GM13977 (cell line): ENCODE data around the gene ABCA2.

Experiments
- DNase-seq: peaks from one replicate; pipeline ENCODE4 v3.0.0; 2012; ENCODE audit warnings: low spot score
- in situ Hi-C: fragments of 300-500 bp; cut with MboI; formaldehyde crosslinking; loops from one replicate; pipeline ENCODE4 v1.12.0; 2022; ENCODE audit warnings: low sequenced_read_pairs, low pct_unique_long_range_greater_than_20kb, mixed read lengths, inconsistent platforms; ENCODE audit not compliant: unreplicated experiment
- TF ChIP-seq, protein P1 (sequence below): IDR thresholded peaks from 2 replicates; pipeline ENCODE4 v1.5.1; 2012; ENCODE audit warnings: mild to moderate bottlenecking, control low read depth; ENCODE audit not compliant: insufficient read depth; ENCODE audit errors: extremely low read depth, missing control alignments

The ABCA2 gene

DNA sequence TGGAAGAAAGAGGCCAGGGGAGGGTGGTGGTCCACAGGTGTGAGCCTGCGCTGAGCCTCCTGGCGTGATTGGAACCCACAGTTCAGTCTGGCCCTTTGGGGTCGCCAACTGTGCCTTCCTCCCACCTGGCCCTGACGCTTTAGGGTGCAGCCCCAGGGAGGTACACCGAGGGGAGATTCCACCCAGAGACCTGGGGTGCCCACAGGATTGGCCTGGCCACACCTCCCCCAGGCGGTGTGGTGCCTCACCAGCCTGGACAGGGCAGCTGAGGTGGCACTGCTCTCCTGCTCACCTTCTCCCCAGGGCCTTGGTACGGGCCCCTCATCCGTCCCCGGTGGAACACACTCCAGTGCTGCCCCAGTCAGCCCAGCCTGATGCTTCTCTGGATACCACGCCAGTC is 30.7 kb downstream of the ABCA2 start:
- DNase-seq, result no peak
- in situ Hi-C loops, result no loop called here
- TF ChIP-seq, protein P1, sequence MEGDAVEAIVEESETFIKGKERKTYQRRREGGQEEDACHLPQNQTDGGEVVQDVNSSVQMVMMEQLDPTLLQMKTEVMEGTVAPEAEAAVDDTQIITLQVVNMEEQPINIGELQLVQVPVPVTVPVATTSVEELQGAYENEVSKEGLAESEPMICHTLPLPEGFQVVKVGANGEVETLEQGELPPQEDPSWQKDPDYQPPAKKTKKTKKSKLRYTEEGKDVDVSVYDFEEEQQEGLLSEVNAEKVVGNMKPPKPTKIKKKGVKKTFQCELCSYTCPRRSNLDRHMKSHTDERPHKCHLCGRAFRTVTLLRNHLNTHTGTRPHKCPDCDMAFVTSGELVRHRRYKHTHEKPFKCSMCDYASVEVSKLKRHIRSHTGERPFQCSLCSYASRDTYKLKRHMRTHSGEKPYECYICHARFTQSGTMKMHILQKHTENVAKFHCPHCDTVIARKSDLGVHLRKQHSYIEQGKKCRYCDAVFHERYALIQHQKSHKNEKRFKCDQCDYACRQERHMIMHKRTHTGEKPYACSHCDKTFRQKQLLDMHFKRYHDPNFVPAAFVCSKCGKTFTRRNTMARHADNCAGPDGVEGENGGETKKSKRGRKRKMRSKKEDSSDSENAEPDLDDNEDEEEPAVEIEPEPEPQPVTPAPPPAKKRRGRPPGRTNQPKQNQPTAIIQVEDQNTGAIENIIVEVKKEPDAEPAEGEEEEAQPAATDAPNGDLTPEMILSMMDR, result no peak

DNA sequence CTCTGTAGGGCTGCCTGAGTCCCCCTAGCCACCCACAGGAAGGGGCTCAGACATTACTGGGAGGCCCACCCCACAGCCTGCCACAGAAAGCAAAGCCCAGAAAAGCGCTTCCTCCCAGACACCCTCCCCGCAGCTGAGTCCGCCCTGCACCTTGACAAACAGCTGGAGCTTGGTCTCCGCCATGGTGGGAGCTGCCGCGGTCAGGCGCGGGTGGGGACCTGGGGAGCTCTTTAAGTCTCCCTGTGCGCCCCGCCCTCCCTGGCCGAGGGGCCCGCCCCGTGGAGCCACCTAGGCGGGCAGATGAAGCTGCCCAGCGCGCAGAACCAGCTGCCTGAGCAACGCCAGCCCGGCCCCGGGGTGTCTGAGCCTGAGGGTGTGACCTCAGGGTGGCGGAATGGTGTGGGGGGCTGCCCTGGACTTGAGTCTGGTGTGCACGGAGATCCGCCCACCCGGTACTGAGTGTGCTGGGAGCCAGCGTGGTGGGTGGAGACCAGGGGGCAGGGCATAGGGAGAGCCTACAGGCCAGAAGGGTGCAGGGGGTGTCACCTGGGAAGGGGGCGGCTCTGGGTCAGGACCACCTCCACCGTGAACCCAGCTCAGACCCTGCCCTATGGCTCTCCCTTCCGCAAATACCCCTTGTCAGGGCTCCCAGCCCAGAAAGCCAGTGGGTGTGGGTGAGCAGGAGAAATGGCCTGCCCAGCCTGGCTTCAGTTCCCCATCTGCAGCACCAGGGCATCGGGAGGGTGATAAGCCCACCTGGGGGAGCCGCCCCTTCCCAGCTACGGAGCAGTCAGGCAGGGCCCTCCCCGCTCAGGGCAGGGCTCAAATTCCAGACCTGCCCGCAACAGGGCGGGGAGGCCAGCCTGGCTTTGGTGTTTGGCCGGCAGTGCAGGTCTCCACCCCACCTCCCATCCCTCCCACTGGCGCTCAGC is 31.4 kb downstream of the ABCA2 start, which contains the start of gene CLIC3:
CLIC3 (minus strand) TSS at position 208 of the 932 bp plus-strand sequence; CDS start at position 183, 25 bp downstream.
- in situ Hi-C loops, result no loop called here
- TF ChIP-seq, protein P1, result no peak
- no peak for DNase-seq

DNA sequence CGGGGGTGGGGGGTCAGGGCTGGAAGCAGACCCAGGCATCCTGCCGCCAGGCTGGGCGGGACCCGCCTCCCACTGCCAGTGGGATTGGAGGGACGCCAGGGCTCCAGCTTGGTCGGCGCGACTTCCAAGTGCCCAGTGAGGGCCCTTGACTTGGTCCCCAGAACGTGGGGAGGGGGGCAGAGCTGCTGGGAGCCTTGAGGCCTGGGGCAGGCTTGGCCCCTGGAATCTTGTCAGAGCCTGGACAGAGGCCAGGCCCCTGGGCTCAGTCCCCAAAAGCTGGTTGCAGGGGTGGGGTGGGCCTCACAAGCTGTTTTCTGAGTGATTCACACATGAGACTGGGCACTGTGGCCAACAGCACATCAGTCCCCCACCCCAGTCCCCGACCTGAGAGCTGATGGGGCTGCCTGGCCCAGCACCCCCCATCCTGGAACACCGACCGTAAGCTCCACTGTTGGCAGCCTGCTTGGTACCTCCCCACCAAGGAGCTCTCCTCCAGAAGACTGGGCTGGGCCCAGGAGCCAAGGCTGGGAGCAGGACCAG is 32.2 kb downstream of the ABCA2 start:
- in situ Hi-C loops, result no loop called here
- TF ChIP-seq, protein P1, result no peak
- no peak for DNase-seq

DNA sequence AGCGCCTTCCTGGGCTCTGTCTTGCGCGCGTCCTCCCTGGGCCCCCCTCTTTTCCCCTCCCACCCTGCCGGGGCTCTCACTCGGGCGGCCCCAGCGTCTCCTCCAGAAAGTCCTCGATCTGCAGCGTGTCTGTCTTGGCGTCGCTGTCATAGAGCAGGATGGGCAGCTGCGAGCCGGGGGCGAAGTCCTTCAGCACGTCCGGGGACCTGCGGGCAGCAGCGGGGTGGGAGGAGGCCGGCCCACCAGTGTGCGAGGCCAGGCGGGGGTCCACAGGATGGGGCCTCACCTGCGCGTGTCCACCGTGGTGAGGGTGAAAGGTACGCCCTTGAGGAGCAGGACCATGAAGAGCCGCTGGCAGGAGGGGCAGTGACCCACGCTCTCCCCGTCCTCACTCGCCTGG is 32.7 kb downstream of the ABCA2 start:
- no peak for DNase-seq
- TF ChIP-seq, protein P1, result no peak
- in situ Hi-C loops, result no loop called here

DNA sequence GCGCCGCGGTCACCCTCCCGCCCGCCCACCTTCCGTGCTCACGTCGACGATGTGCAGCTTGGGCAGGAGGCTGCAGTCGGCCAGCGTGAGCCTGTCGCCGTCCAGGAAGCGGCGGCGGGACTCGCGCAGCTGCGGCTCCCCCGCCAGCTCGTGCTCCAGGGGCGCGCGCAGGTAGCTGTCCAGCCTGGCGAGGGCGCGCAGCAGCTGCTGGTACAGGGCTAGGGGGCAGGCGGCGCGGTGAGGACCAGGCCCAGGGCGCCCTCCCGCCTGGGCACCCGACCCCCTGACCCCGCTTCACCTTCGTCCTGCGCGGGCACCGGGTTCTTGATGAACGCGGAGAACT is 33.2 kb downstream of the ABCA2 start:
- TF ChIP-seq, protein P1, result no peak
- DNase-seq, result no peak
- in situ Hi-C loops, result no loop called here

DNA sequence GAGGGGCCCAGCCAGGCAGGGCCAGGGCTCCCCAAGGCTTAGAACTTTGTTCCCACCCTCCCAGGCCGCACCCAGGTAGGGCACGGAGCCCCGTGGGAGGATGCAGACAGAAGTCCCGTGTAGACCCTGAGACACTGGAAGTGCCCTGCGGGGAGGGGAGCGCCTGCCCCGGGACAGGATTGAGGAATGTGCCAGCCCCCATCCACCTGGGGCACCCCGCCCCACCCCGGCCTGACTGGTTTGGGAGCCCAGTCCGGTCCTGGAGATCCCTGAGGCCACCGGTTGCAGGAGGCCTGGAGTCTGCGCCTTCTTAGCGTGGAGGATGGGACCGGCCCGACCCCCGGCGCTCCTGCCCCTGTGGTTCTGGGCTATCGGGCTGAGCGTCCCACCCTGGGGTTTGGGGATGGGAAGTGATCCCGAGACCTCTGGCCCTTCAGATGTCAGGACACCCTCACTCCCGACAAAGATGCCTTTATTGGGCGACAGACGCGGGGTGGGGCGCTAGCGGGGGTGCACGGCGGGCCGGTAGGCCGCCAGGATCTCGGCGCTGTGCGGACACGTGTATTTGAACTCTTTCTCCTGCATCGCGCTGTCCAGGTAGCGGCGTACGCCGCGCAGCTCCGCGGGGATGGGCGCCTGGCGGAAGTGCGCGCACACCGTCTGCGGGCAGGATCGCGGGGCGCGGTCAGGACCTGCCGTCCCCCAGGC is 33.7 kb downstream of the ABCA2 start:
- TF ChIP-seq, protein P1, result no peak
- no peak for DNase-seq
- in situ Hi-C loops, result no loop called here
